Measurements from ENCODE around the gene P3H3.
"Not testable (repeated sequence)": the region's sequence is repeated elsewhere in the genome, so short reads cannot be mapped to it uniquely, and the experiment has no call there.

P3H3 gene

DNA sequence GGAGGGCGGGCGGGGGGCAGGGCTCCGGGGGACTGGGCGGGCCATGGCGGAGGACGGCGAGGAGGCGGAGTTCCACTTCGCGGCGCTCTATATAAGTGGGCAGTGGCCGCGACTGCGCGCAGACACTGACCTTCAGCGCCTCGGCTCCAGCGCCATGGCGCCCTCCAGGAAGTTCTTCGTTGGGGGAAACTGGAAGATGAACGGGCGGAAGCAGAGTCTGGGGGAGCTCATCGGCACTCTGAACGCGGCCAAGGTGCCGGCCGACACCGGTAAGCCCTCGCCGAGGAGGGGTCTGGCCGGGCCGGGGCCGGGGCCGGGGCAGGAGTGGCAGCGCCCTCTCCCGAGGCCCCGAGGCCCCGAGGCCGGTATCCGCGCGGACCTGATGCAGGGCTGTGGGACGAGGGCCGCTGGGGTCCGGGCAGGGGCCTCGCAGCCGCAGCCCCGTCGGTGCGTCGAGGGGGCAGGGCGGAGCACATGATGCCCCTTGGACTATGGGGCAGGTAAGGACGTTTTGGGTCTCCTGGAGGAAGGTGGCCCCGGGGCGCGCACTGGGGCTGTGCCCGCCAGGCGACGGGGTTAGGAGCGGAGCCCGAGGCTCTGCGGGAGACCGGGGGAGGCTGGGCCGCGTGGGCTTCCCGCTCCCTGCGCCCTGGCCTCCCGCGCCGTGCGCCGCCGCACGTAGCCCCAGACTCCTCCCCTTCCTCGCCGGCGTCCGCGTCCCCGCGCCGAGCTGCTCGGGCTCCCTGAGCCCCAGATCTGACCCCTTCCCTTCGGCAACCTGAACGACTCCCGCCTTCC, 39.4 kb downstream of the P3H3 start, which contains the start of gene TPI1:
Gene TPI1 (plus strand): TSS at position 119 of the 798 bp plus-strand sequence. CDS start 36 bp downstream, at position 155.
- H3K4me3 ChIP-seq (ENCODE audit: low read length), result peak within 1 kb of the TSS; percentile 94
- TF ChIP-seq, protein P1, sequence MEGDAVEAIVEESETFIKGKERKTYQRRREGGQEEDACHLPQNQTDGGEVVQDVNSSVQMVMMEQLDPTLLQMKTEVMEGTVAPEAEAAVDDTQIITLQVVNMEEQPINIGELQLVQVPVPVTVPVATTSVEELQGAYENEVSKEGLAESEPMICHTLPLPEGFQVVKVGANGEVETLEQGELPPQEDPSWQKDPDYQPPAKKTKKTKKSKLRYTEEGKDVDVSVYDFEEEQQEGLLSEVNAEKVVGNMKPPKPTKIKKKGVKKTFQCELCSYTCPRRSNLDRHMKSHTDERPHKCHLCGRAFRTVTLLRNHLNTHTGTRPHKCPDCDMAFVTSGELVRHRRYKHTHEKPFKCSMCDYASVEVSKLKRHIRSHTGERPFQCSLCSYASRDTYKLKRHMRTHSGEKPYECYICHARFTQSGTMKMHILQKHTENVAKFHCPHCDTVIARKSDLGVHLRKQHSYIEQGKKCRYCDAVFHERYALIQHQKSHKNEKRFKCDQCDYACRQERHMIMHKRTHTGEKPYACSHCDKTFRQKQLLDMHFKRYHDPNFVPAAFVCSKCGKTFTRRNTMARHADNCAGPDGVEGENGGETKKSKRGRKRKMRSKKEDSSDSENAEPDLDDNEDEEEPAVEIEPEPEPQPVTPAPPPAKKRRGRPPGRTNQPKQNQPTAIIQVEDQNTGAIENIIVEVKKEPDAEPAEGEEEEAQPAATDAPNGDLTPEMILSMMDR (conservative IDR thresholded peaks at IDR 0.05; ENCODE audit: low read length), result no peak
- DNase-seq (ENCODE audit: low read depth), result peak; percentile 78

DNA sequence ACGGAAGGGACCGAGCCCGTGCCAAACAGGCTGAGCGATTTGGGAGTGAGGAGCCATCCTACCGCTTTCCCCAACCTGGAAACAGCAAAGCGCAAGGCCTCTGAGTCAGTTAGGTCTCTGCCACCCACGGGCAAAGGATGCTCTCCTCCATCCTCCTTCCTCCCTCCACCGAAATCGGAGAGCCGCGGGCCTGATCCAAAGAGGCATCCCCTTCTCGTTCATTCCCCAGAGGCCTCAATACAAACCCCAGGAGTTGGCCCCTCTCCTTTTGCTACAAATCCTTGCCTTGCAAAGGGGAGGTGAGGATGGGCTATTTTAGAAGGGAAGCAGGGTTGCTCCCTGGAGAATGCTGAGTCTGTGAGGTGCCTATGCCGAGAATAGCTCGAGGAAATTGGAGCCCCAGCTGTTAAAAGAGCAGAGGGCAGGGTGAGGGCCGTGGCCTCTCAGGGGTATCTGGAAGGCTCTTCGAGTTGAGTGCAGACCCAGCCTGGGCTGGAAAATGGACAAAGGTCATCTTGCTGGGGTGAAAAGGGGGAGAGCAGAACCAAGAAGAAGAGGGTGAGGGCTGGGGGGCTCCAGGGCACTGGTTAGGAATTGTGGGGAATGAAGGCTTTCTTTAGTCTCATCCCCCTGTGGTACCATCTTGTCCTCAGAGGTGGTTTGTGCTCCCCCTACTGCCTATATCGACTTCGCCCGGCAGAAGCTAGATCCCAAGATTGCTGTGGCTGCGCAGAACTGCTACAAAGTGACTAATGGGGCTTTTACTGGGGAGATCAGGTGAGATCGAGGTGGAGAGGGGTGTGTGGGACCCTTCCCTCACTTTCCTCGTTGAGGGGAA, 40.2 kb downstream of the P3H3 start:
- TF ChIP-seq, protein P1 (conservative IDR thresholded peaks at IDR 0.05; ENCODE audit: low read length), result peak; percentile 41
- DNase-seq (ENCODE audit: low read depth), result no peak

DNA sequence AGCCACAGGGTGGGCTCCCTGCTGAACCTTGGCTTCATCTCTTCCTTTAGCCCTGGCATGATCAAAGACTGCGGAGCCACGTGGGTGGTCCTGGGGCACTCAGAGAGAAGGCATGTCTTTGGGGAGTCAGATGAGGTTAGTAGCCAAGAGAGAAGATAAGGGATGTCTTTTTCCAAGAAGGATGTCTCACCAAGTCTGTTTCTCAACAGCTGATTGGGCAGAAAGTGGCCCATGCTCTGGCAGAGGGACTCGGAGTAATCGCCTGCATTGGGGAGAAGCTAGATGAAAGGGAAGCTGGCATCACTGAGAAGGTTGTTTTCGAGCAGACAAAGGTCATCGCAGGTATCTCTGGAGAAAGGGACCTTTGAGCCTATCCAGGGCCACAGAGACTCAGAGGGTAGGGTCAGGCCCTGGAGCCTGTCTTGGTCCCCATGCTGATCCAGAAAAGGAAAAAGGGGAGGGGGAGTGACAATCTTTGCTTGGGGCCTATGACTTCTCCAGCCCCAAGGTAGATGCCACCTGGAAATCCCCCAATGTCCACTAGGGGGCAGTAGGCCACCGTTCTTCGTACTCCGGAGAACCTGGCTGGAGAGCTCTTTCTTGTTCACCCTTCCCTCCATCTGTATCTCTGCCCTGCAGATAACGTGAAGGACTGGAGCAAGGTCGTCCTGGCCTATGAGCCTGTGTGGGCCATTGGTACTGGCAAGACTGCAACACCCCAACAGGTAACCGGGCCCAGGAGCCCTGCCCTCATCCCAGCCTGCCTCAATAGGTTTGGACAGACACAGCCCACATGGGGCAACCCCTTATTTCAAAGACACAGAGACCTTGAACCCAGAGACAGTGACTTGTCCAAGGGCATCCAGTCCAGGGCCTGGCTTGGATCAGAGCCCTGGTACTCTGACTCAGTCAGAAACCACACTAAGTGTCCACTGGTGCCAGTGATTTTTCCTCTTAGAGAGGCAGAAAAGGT, 41.1 kb downstream of the P3H3 start:
- TF ChIP-seq, protein P1 (conservative IDR thresholded peaks at IDR 0.05; ENCODE audit: low read length), result peak; percentile 87
- peak overlapping the region; percentile 94 for H3K4me3 ChIP-seq (ENCODE audit: low read length)
- DNase-seq (ENCODE audit: low read depth), result peak; percentile 64

More for the DNA sequence above, 40.2 kb downstream of the P3H3 start:
- peak overlapping the region; percentile 94 for H3K4me3 ChIP-seq (ENCODE audit: low read length)

DNA sequence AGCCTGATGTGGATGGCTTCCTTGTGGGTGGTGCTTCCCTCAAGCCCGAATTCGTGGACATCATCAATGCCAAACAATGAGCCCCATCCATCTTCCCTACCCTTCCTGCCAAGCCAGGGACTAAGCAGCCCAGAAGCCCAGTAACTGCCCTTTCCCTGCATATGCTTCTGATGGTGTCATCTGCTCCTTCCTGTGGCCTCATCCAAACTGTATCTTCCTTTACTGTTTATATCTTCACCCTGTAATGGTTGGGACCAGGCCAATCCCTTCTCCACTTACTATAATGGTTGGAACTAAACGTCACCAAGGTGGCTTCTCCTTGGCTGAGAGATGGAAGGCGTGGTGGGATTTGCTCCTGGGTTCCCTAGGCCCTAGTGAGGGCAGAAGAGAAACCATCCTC, 42.1 kb downstream of the P3H3 start:
- not testable (repeated sequence) for H3K4me3 ChIP-seq (ENCODE audit: low read length); DNase-seq (ENCODE audit: low read depth)

DNA sequence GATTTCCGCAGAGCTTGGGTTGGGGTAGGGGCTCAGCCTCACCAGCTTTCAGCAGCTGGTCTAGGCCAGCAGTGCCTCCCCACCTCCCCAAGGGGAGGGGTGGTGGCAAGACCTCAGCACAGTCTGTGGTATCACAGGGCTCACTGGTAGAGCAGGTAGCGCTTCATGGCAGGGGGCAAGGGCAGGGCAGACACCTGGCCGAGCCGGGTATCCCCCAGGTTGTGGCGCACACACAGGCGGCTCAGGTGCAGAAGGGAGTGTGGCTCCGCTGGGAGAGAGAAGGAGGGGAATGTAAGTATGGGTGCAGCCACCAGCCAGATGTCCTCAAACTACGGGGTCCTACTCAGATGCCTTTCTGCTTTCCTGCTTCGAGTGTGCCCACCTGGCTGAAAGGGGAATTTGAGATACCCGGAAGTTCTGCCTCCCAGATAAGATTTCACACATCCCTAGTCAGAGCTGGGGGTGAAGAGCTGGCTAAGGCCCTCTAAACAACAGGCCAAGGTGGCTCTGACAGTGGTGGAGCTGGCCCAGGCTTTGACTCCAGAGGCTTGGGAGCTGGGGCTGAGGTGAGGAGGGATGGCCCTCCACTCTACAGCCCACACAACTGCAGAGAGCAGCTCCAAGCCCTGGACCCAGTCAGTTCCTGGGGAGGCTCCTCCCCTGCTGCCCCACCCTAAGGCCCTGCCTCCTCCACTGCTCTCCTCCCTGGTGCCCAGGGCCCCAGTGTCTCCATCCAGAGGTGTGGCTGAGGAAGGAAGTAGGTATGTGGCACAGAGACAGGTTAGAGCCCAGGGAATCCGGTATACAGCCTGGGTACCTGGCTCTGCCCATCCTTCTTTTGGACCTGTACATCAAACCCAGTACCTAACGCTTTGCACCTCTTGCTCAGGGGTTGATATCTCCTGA, 43.1 kb downstream of the P3H3 start:
- TF ChIP-seq, protein P1 (conservative IDR thresholded peaks at IDR 0.05; ENCODE audit: low read length), result no peak
- peak; percentile 24 for DNase-seq (ENCODE audit: low read depth)
- H3K4me3 ChIP-seq (ENCODE audit: low read length), result peak overlapping the region; percentile 83

DNA sequence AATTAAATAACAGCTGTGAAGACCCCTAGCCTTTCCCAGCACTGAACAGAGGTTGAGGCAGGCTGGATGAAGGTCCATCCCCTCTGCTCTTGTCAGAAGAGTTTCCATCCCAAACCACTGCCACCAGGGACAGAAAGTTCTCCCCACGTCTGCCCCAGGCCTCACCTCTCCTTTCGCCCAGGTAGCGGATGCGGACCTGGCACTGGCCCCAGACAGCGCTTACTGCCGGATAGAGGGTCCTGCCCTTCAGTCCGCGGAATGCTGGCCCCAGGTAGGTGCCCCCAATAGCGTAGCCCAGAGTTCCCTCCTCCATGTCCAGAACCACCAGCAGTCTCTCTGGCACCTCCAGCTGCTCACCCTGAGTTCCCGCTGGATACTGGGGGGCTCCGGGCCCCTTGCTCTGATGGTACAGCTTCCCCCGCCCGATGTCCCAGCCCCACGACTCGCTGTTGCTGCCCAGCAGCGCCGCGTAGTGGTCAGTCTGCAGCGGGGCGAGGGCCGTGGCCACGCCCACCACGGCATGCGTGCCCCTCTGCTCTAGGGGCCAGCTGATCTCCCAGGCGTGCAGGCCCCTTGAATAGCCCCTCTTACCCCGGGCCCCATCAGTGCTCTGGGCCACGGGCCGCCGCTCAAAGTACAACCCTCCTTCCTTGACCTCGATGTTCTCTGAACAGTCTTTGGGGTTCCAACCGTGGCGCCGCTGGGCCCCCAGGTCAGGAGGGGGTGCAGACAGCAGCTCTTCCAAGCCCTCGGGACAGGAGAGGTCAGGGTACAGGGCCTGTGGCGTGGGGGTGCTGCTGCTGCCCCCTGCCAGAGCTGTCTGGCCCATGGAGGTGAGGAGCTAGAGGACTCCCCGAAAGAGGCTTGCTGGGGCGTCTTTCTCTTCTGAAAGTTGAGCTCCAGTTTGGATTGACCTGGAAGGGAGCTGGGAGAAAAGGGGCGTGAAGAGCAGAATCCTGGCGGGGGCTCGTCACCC, 44.2 kb downstream of the P3H3 start:
- H3K4me3 ChIP-seq (ENCODE audit: low read length), result peak overlapping the region; percentile 83
- DNase-seq (ENCODE audit: low read depth), result peak; percentile 59
- TF ChIP-seq, protein P1 (conservative IDR thresholded peaks at IDR 0.05; ENCODE audit: low read length), result peak; percentile 86
